Fibroblast of lung (primary cell): Measurements from ENCODE around the gene NRP1.

Experiments used
- CTCF ChIP-seq, 2 donors: IDR thresholded peaks in 1 of 2; conservative IDR thresholded peaks in 1 of 2; 1 replicate in 1 of 2; 2 replicates in 1 of 2; pipeline ENCODE4 v1.5.1; 2011 to 2012; ENCODE audit warnings: low read length in 2 of 2, control low read depth in 1 of 2, inconsistent platforms in 1 of 2, low read depth in 1 of 2, mild to moderate bottlenecking in 1 of 2
- EZH2 ChIP-seq: IDR thresholded peaks from 2 replicates; pipeline ENCODE4 v1.5.1; 2012; ENCODE audit warnings: low read length, control low read depth, mild to moderate bottlenecking; ENCODE audit errors: missing control alignments

GRCh38 chr10:33192190-33192589 is 142.3 kb downstream of the NRP1 start:
- TF ChIP-seq CTCF (conservative IDR thresholded peaks at IDR 0.05 in 1 of 2, IDR thresholded peaks at IDR 0.05 in 1 of 2; ENCODE audit: low read depth in 1 of 2, low read length in 2 of 2) (no peak), EZH2 (no peak)
